ENCODE data around the gene C16orf92. TPM values are rescaled to one million over a fixed set of nuclear protein-coding genes. Genes with fewer than 3 reads are reported as not detected.
A peak's percentile ranks its signal among the peaks of the same experiment; 100 is the strongest.

The C16orf92 gene
- total and polyA plus RNA-seq, 2 of the 13 experiments (the other 11 are each of a cell fraction or from before 2014, with no cell fraction given) = not detected

- TF ChIP-seq, protein P1, sequence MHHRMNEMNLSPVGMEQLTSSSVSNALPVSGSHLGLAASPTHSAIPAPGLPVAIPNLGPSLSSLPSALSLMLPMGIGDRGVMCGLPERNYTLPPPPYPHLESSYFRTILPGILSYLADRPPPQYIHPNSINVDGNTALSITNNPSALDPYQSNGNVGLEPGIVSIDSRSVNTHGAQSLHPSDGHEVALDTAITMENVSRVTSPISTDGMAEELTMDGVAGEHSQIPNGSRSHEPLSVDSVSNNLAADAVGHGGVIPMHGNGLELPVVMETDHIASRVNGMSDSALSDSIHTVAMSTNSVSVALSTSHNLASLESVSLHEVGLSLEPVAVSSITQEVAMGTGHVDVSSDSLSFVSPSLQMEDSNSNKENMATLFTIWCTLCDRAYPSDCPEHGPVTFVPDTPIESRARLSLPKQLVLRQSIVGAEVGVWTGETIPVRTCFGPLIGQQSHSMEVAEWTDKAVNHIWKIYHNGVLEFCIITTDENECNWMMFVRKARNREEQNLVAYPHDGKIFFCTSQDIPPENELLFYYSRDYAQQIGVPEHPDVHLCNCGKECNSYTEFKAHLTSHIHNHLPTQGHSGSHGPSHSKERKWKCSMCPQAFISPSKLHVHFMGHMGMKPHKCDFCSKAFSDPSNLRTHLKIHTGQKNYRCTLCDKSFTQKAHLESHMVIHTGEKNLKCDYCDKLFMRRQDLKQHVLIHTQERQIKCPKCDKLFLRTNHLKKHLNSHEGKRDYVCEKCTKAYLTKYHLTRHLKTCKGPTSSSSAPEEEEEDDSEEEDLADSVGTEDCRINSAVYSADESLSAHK (CRISPR knock-in tag; IDR thresholded peaks at IDR 0.05; ENCODE audit: borderline replicate concordance) = peak; percentile 85; the same call in 1 of the 2 replicates
- peak; percentile 67 for TF ChIP-seq SRSF1 (optimal IDR thresholded peaks at IDR 0.05; ENCODE audit: low read depth, low read length)
- no peak for TF ChIP-seq ZNF703 (CRISPR knock-in tag; IDR thresholded peaks at IDR 0.05; ENCODE audit: borderline replicate concordance)
- TF ChIP-seq NRL (CRISPR knock-in tag; IDR thresholded peaks at IDR 0.05; ENCODE audit: borderline replicate concordance) = peak; percentile 94
- no peak for TF ChIP-seq MAFF (IDR thresholded peaks at IDR 0.05; ENCODE audit: low read depth, low read length)
- peak; percentile 99 for TF ChIP-seq ZNF772 (CRISPR knock-in tag; IDR thresholded peaks at IDR 0.05)
- peak; percentile 85; the same call in 1 of the 2 replicates for TF ChIP-seq ZNF501 (CRISPR knock-in tag; IDR thresholded peaks at IDR 0.05)
- TF ChIP-seq ARID5B (CRISPR knock-in tag; IDR thresholded peaks at IDR 0.05) = peak; percentile 73
- peak; percentile 70; the same call in 1 of the 2 replicates for TF ChIP-seq ATF6 (CRISPR knock-in tag; conservative IDR thresholded peaks at IDR 0.05)
- peak; percentile 94 for TF ChIP-seq ZNF256 (CRISPR knock-in tag; conservative IDR thresholded peaks at IDR 0.05)
- peak; percentile 96 for TF ChIP-seq KDM3A (CRISPR knock-in tag; IDR thresholded peaks at IDR 0.05; ENCODE audit: low read depth)
- peak; percentile 57; the same call in 1 of the 2 replicates for TF ChIP-seq ZNF317 (CRISPR knock-in tag; IDR thresholded peaks at IDR 0.05)
- TF ChIP-seq ZFP90 (CRISPR knock-in tag; IDR thresholded peaks at IDR 0.05; ENCODE audit: borderline replicate concordance) = peak; percentile 98
- no peak for TF ChIP-seq MATR3 (CRISPR knock-in tag; IDR thresholded peaks at IDR 0.05)
- peak; percentile 94 for TF ChIP-seq NKX3-1 (CRISPR knock-in tag; IDR thresholded peaks at IDR 0.05)
- TF ChIP-seq, protein P2, sequence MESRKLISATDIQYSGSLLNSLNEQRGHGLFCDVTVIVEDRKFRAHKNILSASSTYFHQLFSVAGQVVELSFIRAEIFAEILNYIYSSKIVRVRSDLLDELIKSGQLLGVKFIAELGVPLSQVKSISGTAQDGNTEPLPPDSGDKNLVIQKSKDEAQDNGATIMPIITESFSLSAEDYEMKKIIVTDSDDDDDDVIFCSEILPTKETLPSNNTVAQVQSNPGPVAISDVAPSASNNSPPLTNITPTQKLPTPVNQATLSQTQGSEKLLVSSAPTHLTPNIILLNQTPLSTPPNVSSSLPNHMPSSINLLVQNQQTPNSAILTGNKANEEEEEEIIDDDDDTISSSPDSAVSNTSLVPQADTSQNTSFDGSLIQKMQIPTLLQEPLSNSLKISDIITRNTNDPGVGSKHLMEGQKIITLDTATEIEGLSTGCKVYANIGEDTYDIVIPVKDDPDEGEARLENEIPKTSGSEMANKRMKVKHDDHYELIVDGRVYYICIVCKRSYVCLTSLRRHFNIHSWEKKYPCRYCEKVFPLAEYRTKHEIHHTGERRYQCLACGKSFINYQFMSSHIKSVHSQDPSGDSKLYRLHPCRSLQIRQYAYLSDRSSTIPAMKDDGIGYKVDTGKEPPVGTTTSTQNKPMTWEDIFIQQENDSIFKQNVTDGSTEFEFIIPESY (CRISPR knock-in tag; IDR thresholded peaks at IDR 0.05) = peak; percentile 78; the same call in 1 of the 2 replicates
- peak; percentile 81 for TF ChIP-seq ZBTB20 (CRISPR knock-in tag; IDR thresholded peaks at IDR 0.05; ENCODE audit: borderline replicate concordance, low read depth)
- TF ChIP-seq TEAD3 (CRISPR knock-in tag; optimal IDR thresholded peaks at IDR 0.05; ENCODE audit: borderline replicate concordance) = peak; percentile 91
- TF ChIP-seq KLF11 (CRISPR knock-in tag; IDR thresholded peaks at IDR 0.05) = peak; percentile 98
These were observed 29.8 kb downstream of the C16orf92 start (continued) for GRCh38 chr16:30052671-30053372.
